Measurements from ENCODE around the gene FAM200C. TPM values are rescaled to one million over a fixed set of nuclear protein-coding genes. Genes with fewer than 3 reads are reported as not detected.

The FAM200C gene
- total RNA-seq, 1 donor from 2014 or later, result 9.1 TPM

DNA sequence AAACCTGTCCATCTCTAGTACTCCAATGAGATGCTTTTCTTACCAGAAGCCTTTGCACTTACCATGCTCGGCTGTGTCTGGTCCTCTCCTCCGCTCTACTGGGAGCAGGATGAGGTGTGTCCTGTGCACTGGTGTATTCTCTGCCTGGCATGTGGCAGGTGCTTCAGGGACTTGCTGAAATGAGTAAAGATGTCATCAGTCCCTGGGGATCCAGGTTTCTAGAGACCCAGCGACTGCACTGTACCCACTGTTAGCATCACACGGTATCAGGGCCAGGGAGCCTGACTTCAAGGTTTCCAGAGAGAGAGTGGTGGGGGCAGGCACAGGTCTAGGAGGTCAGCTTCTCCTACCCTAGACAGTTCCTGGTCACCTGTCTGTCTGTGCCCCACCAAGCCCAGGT, 32.3 kb upstream of the FAM200C start:
- H3K27me3 Mint-ChIP-seq (ENCODE audit: low read depth), result peaks cover 15% of the 10 kb centered on the region
- no peaks in the 10 kb centered on the region for H3K9me3 Mint-ChIP-seq

DNA sequence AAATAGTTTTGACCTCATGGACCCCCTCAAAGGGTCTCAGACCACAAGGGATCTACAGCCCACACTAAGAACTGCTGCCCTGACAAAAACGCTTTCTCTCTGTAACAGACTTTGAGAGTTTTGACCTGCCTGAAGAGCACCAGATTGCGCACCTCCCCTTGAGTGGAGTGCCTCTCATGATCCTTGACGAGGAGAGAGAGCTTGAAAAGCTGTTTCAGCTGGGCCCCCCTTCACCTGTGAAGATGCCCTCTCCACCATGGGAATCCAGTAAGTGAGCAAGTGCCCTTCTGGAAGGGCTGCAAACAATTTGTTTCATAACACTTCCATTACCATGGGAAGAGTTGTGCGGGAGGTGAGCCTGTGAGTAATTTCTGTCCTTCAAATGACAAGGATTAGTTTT, 27.8 kb upstream of the FAM200C start:
- no peaks in the 10 kb centered on the region for H3K36me3 Mint-ChIP-seq (ENCODE audit: low read depth)

More for the DNA sequence above, 32.3 kb upstream of the FAM200C start:
- Mint-ChIP-seq H3K36me3 (ENCODE audit: low read depth) (no peaks in the 10 kb centered on the region), H3K27ac (ENCODE audit: unreplicated experiment) (no peak overlapping the region), H3K4me1 (peaks cover 10% of the 10 kb centered on the region), H3K4me3 (no peak overlapping the region)
- TF ChIP-seq, protein P1, sequence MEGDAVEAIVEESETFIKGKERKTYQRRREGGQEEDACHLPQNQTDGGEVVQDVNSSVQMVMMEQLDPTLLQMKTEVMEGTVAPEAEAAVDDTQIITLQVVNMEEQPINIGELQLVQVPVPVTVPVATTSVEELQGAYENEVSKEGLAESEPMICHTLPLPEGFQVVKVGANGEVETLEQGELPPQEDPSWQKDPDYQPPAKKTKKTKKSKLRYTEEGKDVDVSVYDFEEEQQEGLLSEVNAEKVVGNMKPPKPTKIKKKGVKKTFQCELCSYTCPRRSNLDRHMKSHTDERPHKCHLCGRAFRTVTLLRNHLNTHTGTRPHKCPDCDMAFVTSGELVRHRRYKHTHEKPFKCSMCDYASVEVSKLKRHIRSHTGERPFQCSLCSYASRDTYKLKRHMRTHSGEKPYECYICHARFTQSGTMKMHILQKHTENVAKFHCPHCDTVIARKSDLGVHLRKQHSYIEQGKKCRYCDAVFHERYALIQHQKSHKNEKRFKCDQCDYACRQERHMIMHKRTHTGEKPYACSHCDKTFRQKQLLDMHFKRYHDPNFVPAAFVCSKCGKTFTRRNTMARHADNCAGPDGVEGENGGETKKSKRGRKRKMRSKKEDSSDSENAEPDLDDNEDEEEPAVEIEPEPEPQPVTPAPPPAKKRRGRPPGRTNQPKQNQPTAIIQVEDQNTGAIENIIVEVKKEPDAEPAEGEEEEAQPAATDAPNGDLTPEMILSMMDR (conservative IDR thresholded peaks at IDR 0.05), result no peak
- no peak for DNase-seq (ENCODE audit: low read depth, low spot score)

DNA sequence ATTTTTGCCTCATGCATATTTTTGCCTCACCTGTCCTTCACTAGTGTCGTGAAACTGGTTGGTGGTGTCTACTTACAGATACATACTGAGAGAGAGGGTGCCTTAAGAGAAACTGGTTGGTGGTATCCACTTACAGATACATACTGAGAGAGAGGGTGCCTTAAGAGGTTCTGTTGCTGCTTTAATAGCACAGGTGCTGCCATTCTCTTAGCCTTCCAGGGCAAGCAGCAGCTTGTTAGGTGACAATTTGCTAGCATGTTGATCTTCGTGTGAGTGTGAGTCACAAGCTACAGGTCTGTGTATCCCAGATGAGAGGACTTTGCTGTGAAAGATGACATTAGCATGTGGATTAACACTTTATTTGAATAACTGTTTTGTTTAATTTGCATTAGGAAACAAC, 23.2 kb upstream of the FAM200C start:
- TF ChIP-seq, protein P1 (conservative IDR thresholded peaks at IDR 0.05), result no peak
- H3K9me3 Mint-ChIP-seq, result no peaks in the 10 kb centered on the region
- H3K27ac Mint-ChIP-seq (ENCODE audit: unreplicated experiment), result no peak overlapping the region
- H3K27me3 Mint-ChIP-seq (ENCODE audit: low read depth), result no peaks in the 10 kb centered on the region
- H3K36me3 Mint-ChIP-seq (ENCODE audit: low read depth), result no peaks in the 10 kb centered on the region
- peaks cover 65% of the 10 kb centered on the region for H3K4me1 Mint-ChIP-seq
- peak overlapping the region; percentile 94 for H3K4me3 Mint-ChIP-seq
- DNase-seq (ENCODE audit: low read depth, low spot score), result no peak

More for the DNA sequence above, 27.8 kb upstream of the FAM200C start:
- H3K4me1 Mint-ChIP-seq, result peaks cover 30% of the 10 kb centered on the region
- no peak overlapping the region for H3K27ac Mint-ChIP-seq (ENCODE audit: unreplicated experiment)
- H3K27me3 Mint-ChIP-seq (ENCODE audit: low read depth), result no peaks in the 10 kb centered on the region
- DNase-seq (ENCODE audit: low read depth, low spot score), result no peak
- TF ChIP-seq, protein P1 (conservative IDR thresholded peaks at IDR 0.05), result no peak
- H3K4me3 Mint-ChIP-seq, result no peak overlapping the region
- no peaks in the 10 kb centered on the region for H3K9me3 Mint-ChIP-seq

DNA sequence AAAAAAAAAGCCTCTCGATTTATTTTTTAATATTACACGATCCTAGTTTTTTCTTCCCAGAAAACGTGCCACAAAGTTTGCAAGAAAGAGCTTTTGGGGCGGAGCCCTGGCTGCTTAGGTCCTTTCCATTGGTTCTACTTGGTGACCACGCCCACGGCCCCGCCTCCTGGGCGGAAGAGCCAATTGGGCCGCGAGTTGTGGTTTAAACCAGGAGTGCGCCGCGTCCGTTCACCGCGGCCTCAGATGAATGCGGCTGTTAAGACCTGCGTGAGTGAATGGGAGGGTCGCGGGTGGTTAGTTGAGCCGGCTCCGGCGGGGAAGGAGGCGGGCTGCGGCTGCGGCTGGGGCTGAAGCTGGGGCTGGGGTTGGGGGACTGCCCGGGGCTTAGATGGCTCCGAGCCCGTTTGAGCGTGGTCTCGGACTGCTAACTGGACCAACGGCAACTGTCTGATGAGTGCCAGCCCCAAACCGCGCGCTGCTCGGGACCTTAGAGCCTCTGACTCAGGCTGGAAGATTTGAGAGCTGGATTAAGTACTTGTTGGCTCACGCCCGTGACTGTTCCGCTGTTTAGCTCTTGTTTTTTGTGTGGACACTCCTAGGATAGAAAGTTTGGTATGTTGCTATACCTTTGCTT, 21.9 kb upstream of the FAM200C start, which contains the start of gene PTTG1:
Gene PTTG1 (plus strand): TSS at position 231 of the 634 bp plus-strand sequence. CDS start 458 bp downstream, outside the sequence.
- Mint-ChIP-seq H3K9me3 (no peaks in the 10 kb centered on the region), H3K27ac (ENCODE audit: unreplicated experiment) (peak within 1 kb of the TSS; percentile 89), H3K4me1 (peaks cover 71% of the 10 kb centered on the region)

DNA sequence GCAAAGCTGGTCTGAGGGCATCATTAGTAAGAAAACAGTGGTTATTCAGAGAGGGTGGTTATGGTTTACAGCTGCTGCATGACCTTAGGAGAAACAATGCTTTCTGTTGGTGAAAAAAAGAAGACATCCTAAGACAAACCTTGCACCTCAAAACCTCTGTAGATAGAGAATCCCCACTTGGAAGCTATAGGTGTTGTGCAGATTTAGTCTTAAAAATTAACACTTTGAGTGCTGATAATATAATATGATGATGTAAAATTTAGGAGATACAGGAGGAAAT, 20.4 kb upstream of the FAM200C start:
- no peaks in the 10 kb centered on the region for H3K27me3 Mint-ChIP-seq (ENCODE audit: low read depth)
- peaks cover 66% of the 10 kb centered on the region for H3K4me1 Mint-ChIP-seq
- no peaks in the 10 kb centered on the region for H3K36me3 Mint-ChIP-seq (ENCODE audit: low read depth)
- H3K4me3 Mint-ChIP-seq, result peak overlapping the region; percentile 94
- H3K9me3 Mint-ChIP-seq, result no peaks in the 10 kb centered on the region
- TF ChIP-seq, protein P1 (conservative IDR thresholded peaks at IDR 0.05), result no peak
- no peak overlapping the region for H3K27ac Mint-ChIP-seq (ENCODE audit: unreplicated experiment)
- DNase-seq (ENCODE audit: low read depth, low spot score), result no peak

More for the DNA sequence above, 21.9 kb upstream of the FAM200C start, which contains the start of gene PTTG1:
- TF ChIP-seq, protein P1 (conservative IDR thresholded peaks at IDR 0.05), result no peak
- no peaks in the 10 kb centered on the region for H3K27me3 Mint-ChIP-seq (ENCODE audit: low read depth)
- H3K4me3 Mint-ChIP-seq, result peak within 1 kb of the TSS; percentile 94
- DNase-seq (ENCODE audit: low read depth, low spot score), result peak; percentile 95
- H3K36me3 Mint-ChIP-seq (ENCODE audit: low read depth), result no peaks in the 10 kb centered on the region
